Activated naive CD4-positive, alpha-beta T cell treated with anti-CD3 and anti-CD28 coated beads, Interleukin-2, amount 10 ng/mL, durations not matched to agents 7 days and 5 days (primary cell): Measurements from ENCODE around the gene LRRC46.
A peak's percentile ranks its signal among the peaks of the same experiment; 100 is the strongest.

Experiments
- CTCF ChIA-PET: fragments of 350-600 bp; sonication (Branson Sonifier 250); formaldehyde crosslinking; loops from one replicate; lab custom pipeline; 2021; ENCODE audit warnings: antibody characterized with exemption; lab: Charles Lee
- DNase-seq: peaks from one replicate; pipeline ENCODE4 v3.0.0-alpha.2; 2020
- H3K27ac Mint-ChIP-seq: one replicate; pipeline ENCODE4 v1.8.0; 2021; ENCODE audit warnings: mild to moderate bottlenecking, moderate library complexity, mixed read lengths
- H3K27me3 Mint-ChIP-seq: one replicate; pipeline ENCODE4 v1.8.0; 2021; ENCODE audit warnings: mild to moderate bottlenecking, mixed read lengths
- H3K36me3 Mint-ChIP-seq: one replicate; pipeline ENCODE4 v1.8.0; 2021; ENCODE audit warnings: mixed read lengths
- H3K4me1 Mint-ChIP-seq: one replicate; pipeline ENCODE4 v1.8.0; 2021; ENCODE audit warnings: mixed read lengths
- H3K4me3 Mint-ChIP-seq: one replicate; pipeline ENCODE4 v1.8.0; 2021; ENCODE audit warnings: mild to moderate bottlenecking, moderate library complexity, mixed read lengths
- H3K9me3 Mint-ChIP-seq: one replicate; pipeline ENCODE4 v1.8.0; 2021; ENCODE audit warnings: mixed read lengths

Gene LRRC46

GRCh38 chr17:47844814-47845715, 13.6 kb downstream of the LRRC46 start:
- H3K27ac Mint-ChIP-seq: no peak overlapping the region
- no peaks in the 10 kb centered on the region for H3K36me3 Mint-ChIP-seq
- H3K4me3 Mint-ChIP-seq: no peak overlapping the region
- peaks cover 35% of the 10 kb centered on the region for H3K4me1 Mint-ChIP-seq
- CTCF ChIA-PET: interaction anchor here (0.6 to 20.4 kb wide), 7 partner anchors 8 to 169 kb away, joined by 3 to 547 read pairs (median 3); partner anchors contain the start of gene SP2
- peaks cover 67% of the 10 kb centered on the region for H3K27me3 Mint-ChIP-seq
- no peaks in the 10 kb centered on the region for H3K9me3 Mint-ChIP-seq
- no peak for DNase-seq

- Mint-ChIP-seq H3K4me3 (no peak overlapping the region), H3K4me1 (peaks cover 35% of the 10 kb centered on the region), H3K36me3 (no peaks in the 10 kb centered on the region), H3K27ac (no peak overlapping the region), H3K27me3 (peaks cover 73% of the 10 kb centered on the region), H3K9me3 (no peaks in the 10 kb centered on the region)
- CTCF ChIA-PET: interaction anchor here (0.7 to 20.4 kb wide), 4 partner anchors 8 to 104 kb away, joined by 3 to 547 read pairs (median 3); partner anchors contain the start of gene SP2
- DNase-seq: no peak
These were observed 14.2 kb downstream of the LRRC46 start for GRCh38 chr17:47845716-47846075.

DNA sequence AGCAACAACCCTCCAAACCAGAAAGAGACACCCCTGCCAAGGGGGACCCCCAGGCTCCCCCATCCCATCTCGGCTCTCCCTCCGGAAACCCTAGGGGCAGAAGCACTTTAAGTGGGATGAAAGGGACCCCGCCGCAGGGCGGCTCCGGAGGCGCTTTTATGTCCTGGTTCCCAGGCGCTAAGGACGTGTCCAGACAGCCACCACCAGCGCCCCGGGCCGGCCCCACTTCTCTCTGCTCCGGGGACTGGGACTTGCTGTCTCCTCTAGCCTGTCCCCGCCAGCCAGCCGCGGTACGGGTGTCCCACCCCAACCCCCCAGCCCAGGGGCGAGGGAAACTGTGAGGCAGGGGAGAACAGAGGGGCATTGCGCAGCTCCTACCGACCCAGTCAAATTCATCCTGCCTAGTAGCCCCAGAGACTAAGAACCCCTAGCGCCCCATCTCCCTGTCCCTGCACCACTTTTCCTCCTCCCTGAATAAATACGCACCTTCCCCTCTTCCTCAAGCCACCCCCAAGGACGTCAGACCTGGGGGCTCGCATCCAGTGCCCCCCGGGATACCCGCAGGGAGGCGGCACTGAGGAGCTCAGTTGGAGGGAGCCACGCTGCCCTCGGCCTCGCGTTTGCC, 15.4 kb downstream of the LRRC46 start:
- no peak for DNase-seq
- CTCF ChIA-PET: interaction anchor here (1.2 to 20.4 kb wide), 6 partner anchors 19 to 130 kb away, joined by 3 to 547 read pairs (median 4); partner anchors contain the start of genes CDK5RAP3 and SP2
- H3K4me1 Mint-ChIP-seq: peaks cover 28% of the 10 kb centered on the region
- H3K4me3 Mint-ChIP-seq: no peak overlapping the region
- no peaks in the 10 kb centered on the region for H3K36me3 Mint-ChIP-seq
- no peak overlapping the region for H3K27ac Mint-ChIP-seq
- peaks cover 85% of the 10 kb centered on the region for H3K27me3 Mint-ChIP-seq
- no peaks in the 10 kb centered on the region for H3K9me3 Mint-ChIP-seq

- H3K27ac Mint-ChIP-seq: no peak overlapping the region
- DNase-seq: peak; percentile 50
- H3K4me1 Mint-ChIP-seq: peaks cover 28% of the 10 kb centered on the region
- H3K36me3 Mint-ChIP-seq: no peaks in the 10 kb centered on the region
- peaks cover 92% of the 10 kb centered on the region for H3K27me3 Mint-ChIP-seq
- CTCF ChIA-PET: interaction anchor here (0.9 to 20.4 kb wide), 10 partner anchors 11 to 171 kb away, joined by 3 to 547 read pairs (median 5); partner anchors contain the start of genes CDK5RAP3 and SP2
- H3K4me3 Mint-ChIP-seq: no peak overlapping the region
- no peaks in the 10 kb centered on the region for H3K9me3 Mint-ChIP-seq
These were observed 16.1 kb downstream of the LRRC46 start for GRCh38 chr17:47847341-47848197.

DNA sequence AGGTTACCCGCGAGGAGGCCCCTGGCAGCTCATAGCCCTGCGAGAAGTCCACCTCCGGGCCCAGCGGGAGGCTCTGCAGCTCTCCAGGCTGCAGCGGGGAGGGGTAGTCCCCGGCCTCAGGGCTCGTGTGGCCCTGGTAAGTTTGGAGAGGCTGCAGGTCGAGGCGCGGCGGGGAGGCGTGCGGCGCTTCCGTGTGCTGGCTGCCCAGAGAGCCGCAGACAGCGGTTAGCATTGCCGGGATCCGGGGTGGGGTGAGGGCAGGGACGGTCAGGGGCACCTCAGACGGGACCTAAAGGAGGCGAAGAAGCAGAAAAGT, 16.7 kb downstream of the LRRC46 start:
- Mint-ChIP-seq H3K9me3 (no peaks in the 10 kb centered on the region), H3K4me3 (no peak overlapping the region), H3K4me1 (peaks cover 23% of the 10 kb centered on the region), H3K27me3 (peaks cover 96% of the 10 kb centered on the region), H3K36me3 (no peaks in the 10 kb centered on the region), H3K27ac (no peak overlapping the region)
- CTCF ChIA-PET: interaction anchor here (0.9 to 20.4 kb wide), 10 partner anchors 10 to 171 kb away, joined by 3 to 547 read pairs (median 5); partner anchors contain the start of genes CDK5RAP3 and SP2
- no peak for DNase-seq

DNA sequence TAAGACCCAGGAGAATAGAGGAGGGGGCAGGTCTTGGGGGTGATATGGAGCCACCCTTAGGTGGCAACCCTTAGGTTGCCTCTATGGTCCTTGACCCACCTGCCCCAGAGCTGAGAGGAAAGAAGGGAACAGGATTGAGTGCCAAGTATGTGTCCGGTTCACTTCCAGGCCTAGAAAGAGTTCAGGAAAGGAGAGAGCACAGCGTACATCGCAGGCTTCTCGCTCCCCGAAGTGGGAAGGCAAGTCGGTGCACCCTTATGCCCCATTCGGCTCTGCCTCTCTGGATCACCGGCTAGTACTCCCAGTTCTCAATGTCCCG, 18.9 kb downstream of the LRRC46 start:
- H3K4me1 Mint-ChIP-seq: peaks cover 22% of the 10 kb centered on the region
- H3K27ac Mint-ChIP-seq: no peak overlapping the region
- H3K27me3 Mint-ChIP-seq: peaks cover 100% of the 10 kb centered on the region
- CTCF ChIA-PET: interaction anchor here (0.7 to 20.4 kb wide), 3 partner anchors 8 to 37 kb away, joined by 3 to 547 read pairs (median 14); partner anchors contain the start of gene SP2
- H3K9me3 Mint-ChIP-seq: no peaks in the 10 kb centered on the region
- H3K4me3 Mint-ChIP-seq: peak overlapping the region; percentile 27
- no peaks in the 10 kb centered on the region for H3K36me3 Mint-ChIP-seq
- no peak for DNase-seq

- DNase-seq: peak; percentile 74
- H3K27ac Mint-ChIP-seq: no peak within 1 kb of the TSS
- no peaks in the 10 kb centered on the region for H3K36me3 Mint-ChIP-seq
- peaks cover 100% of the 10 kb centered on the region for H3K27me3 Mint-ChIP-seq
- peak within 1 kb of the TSS; percentile 27 for H3K4me3 Mint-ChIP-seq
- peaks cover 22% of the 10 kb centered on the region for H3K4me1 Mint-ChIP-seq
- no peaks in the 10 kb centered on the region for H3K9me3 Mint-ChIP-seq
- CTCF ChIA-PET: interaction anchor here (0.7 to 20.4 kb wide), 4 partner anchors 7 to 36 kb away, joined by 3 to 547 read pairs (median 8); partner anchors contain the start of gene SP2
These were observed 19.5 kb downstream of the LRRC46 start, which contains the start of gene SP6 for GRCh38 chr17:47850692-47851573. TSS of gene SP6 (minus strand) at chr17:47851163. CDS start at chr17:47848429, 2,734 bp downstream.

DNA sequence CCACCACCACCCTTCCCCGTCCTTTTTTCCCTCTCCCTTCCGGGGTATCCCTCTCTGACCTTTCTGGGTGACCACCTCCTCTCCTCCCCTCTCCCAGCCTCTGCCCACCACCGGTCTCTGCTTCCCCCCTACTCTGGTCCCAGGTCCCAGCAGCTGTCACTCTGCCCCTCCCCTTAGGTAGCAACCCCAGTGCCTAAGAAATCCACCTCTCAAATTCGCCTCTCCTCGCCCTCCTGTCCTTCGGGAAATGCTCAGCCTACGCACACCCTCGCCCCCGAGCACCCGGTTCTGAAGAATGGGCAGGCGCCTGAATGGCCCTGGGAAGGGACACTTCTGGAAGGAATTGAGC, 20.3 kb downstream of the LRRC46 start:
- Mint-ChIP-seq H3K4me1 (peaks cover 22% of the 10 kb centered on the region), H3K27ac (no peak overlapping the region), H3K4me3 (no peak overlapping the region), H3K9me3 (no peaks in the 10 kb centered on the region), H3K27me3 (peaks cover 100% of the 10 kb centered on the region), H3K36me3 (no peaks in the 10 kb centered on the region)
- DNase-seq: no peak
- CTCF ChIA-PET: interaction anchor here (1.3 to 20.4 kb wide), 3 partner anchors 9 to 36 kb away, joined by 3 to 547 read pairs (median 6); partner anchors contain the start of gene SP2

DNA sequence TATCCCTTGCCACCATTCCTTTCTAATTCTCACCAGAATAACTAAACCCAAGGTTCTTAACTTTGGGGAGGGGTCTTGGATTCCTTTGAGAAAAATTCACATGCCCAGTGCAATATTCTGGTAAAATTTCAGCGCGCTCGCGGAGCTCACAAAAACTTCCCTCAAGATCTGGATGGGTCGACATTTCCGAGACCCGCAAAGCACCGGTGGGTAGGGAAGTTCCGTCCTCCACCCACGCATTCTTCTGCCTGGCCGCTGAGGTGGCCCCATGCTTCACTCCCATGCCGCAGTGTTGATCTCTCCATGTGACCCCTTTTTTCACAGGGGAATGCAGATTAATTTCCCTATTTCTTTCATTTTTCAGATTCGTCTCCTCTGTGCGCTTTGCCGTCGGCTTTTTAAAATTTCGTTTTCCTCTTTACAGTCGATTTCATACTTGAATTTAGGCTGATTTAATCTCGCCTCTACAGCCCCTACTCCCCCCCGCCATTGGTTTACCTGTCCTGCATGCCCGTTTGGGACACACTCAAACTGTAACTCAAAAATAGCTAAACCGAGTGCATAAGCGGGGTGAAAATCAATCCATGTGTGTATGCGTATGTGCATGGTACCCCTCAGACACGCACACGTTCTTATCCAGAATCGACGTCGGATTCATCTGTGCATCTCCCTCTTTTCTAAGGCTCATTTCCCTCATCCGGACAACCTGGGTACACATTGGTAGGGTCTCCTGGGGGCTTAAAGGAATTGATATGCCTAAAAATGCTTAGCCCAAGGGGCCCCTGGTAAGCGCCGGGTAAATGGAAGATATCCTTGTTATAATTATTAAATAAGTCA, 20.9 kb downstream of the LRRC46 start:
- Mint-ChIP-seq H3K9me3 (no peaks in the 10 kb centered on the region), H3K27me3 (peaks cover 100% of the 10 kb centered on the region), H3K27ac (no peak overlapping the region), H3K4me3 (no peak overlapping the region), H3K36me3 (no peaks in the 10 kb centered on the region), H3K4me1 (peaks cover 18% of the 10 kb centered on the region)
- DNase-seq: no peak
- CTCF ChIA-PET: interaction anchor here (1.3 to 20.4 kb wide), 3 partner anchors 9 to 35 kb away, joined by 3 to 547 read pairs (median 6); partner anchors contain the start of gene SP2

GRCh38 chr17:47853616-47854015, 22.1 kb downstream of the LRRC46 start:
- no peak for DNase-seq
- H3K36me3 Mint-ChIP-seq: no peaks in the 10 kb centered on the region
- H3K27me3 Mint-ChIP-seq: peaks cover 100% of the 10 kb centered on the region
- CTCF ChIA-PET: interaction anchor here (2.0 to 20.4 kb wide), 2 partner anchors 17 to 34 kb away, joined by 6 to 547 read pairs; partner anchors contain the start of gene SP2
- peaks cover 16% of the 10 kb centered on the region for H3K4me1 Mint-ChIP-seq
- H3K4me3 Mint-ChIP-seq: no peak overlapping the region
- H3K9me3 Mint-ChIP-seq: no peaks in the 10 kb centered on the region
- H3K27ac Mint-ChIP-seq: no peak overlapping the region

- Mint-ChIP-seq H3K4me1 (peaks cover 9% of the 10 kb centered on the region), H3K27me3 (peaks cover 97% of the 10 kb centered on the region), H3K4me3 (no peak overlapping the region), H3K36me3 (no peaks in the 10 kb centered on the region), H3K27ac (no peak overlapping the region), H3K9me3 (no peaks in the 10 kb centered on the region)
- CTCF ChIA-PET: interaction anchor here (1.2 to 20.4 kb wide), 4 partner anchors 10 to 32 kb away, joined by 3 to 547 read pairs (median 6); partner anchors contain the start of genes SCRN2 and SP2
- DNase-seq: no peak
These were observed 24.3 kb downstream of the LRRC46 start for GRCh38 chr17:47855737-47856136.

GRCh38 chr17:47856830-47857229, 25.4 kb downstream of the LRRC46 start:
- Mint-ChIP-seq H3K9me3 (no peaks in the 10 kb centered on the region), H3K4me3 (no peak overlapping the region), H3K36me3 (no peaks in the 10 kb centered on the region), H3K27ac (no peak overlapping the region), H3K27me3 (peaks cover 87% of the 10 kb centered on the region), H3K4me1 (peaks cover 8% of the 10 kb centered on the region)
- CTCF ChIA-PET: interaction anchor here (3.5 to 20.4 kb wide), 2 partner anchors 8 to 30 kb away, joined by 14 to 547 read pairs; partner anchors contain the start of genes SP2 and SP6
- DNase-seq: no peak
